CD4-positive, alpha-beta T cell (primary cell): Measurements from ENCODE around the gene HIBCH. TPM values are rescaled to one million over a fixed set of nuclear protein-coding genes. Genes with fewer than 3 reads are reported as not detected.

Experiments
- ATAC-seq: fragments of 200-7000 bp; cut with Tn5 transposase; one replicate; pipeline ENCODE4 v1.10.0; 2022; ENCODE audit warnings: mild to moderate bottlenecking; ENCODE audit not compliant: poor library complexity
- CTCF ChIA-PET: fragments of 350-600 bp; sonication (Branson Sonifier 250); formaldehyde crosslinking; loops from one replicate; lab custom pipeline; 2021; ENCODE audit warnings: antibody characterized with exemption, inconsistent platforms; lab: Charles Lee
- POLR2A ChIA-PET: fragments of 350-600 bp; sonication (Branson Sonifier 250); formaldehyde crosslinking; loops from one replicate; lab custom pipeline; 2021; ENCODE audit warnings: antibody characterized with exemption, inconsistent platforms; lab: Charles Lee
- DNase-seq, 14 experiments: peaks; one replicate each; pipeline ENCODE4 v3.0.0-alpha.2; 2013 to 2020; ENCODE audit warnings: mixed read lengths in 2 of 14
- H3K27ac ChIP-seq, 2 donors: one replicate each; pipeline versions ENCODE4 v1.5.1 to v1.7.0; 2013; ENCODE audit warnings: low read length in 2 of 2, low read depth in 1 of 2, mild to moderate bottlenecking in 1 of 2
- H3K27me3 ChIP-seq, 2 experiments: 1 replicate in 1 of 2; 2 replicates in 1 of 2; pipeline versions ENCODE4 v1.6.1 to v1.7.0; 2013; ENCODE audit warnings: low read length in 2 of 2, control low read depth in 1 of 2, mild to moderate bottlenecking in 1 of 2, moderate library complexity in 1 of 2; ENCODE audit not compliant: insufficient read depth in 2 of 2, control insufficient read depth in 1 of 2
- H3K36me3 ChIP-seq: one replicate; pipeline ENCODE4 v1.6.1; 2013; ENCODE audit warnings: low read length, control low read depth; ENCODE audit not compliant: insufficient read depth
- H3K4me1 ChIP-seq: one replicate; pipeline ENCODE4 v1.6.1; 2013; ENCODE audit warnings: low read length, control low read depth; ENCODE audit not compliant: insufficient read depth
- H3K4me3 ChIP-seq: one replicate; pipeline ENCODE4 v1.5.1; 2013; ENCODE audit warnings: mild to moderate bottlenecking, low read length, moderate library complexity
- H3K9me3 ChIP-seq, 2 experiments: 1 replicate in 1 of 2; 2 replicates in 1 of 2; pipeline versions ENCODE4 v1.6.1 to v1.7.0; 2013; ENCODE audit warnings: low read length in 2 of 2, mild to moderate bottlenecking in 2 of 2, control low read depth in 1 of 2, moderate library complexity in 1 of 2; ENCODE audit not compliant: control insufficient read depth in 1 of 2, insufficient read depth in 1 of 2
- H3K27ac Mint-ChIP-seq: one replicate; pipeline ENCODE4 v1.8.0; 2020; ENCODE audit warnings: mixed read lengths
- H3K27me3 Mint-ChIP-seq: one replicate; pipeline ENCODE4 v1.8.0; 2021; ENCODE audit warnings: mixed read lengths
- H3K36me3 Mint-ChIP-seq: one replicate; pipeline ENCODE4 v1.8.0; 2021; ENCODE audit warnings: low read depth, mixed read lengths
- H3K4me1 Mint-ChIP-seq: one replicate; pipeline ENCODE4 v1.8.0; 2021; ENCODE audit warnings: low read depth, mixed read lengths
- H3K4me3 Mint-ChIP-seq: one replicate; pipeline ENCODE4 v1.8.0; 2020; ENCODE audit warnings: mild to moderate bottlenecking, mixed read lengths
- H3K9me3 Mint-ChIP-seq: one replicate; pipeline ENCODE4 v1.8.0; 2020; ENCODE audit warnings: mixed read lengths
- intact Hi-C, 2 experiments: fragments of 100-400 bp; cut with DNase I in 1 of 2; cut with micrococcal nuclease in 1 of 2; formaldehyde crosslinking; loops; one replicate each; pipeline versions ENCODE4 v1.15.1 to v1.9.0; 2023 to 2025; cut with DNase I, micrococcal nuclease
- total RNA-seq, 174 experiments: library from RNA in 2 of 174; stranded (reverse) in 2 of 174; gene quantifications; one replicate each; pipeline ENCODE4 v1.2.3 and lab custom pipeline; 2021 to 2026
- TF ChIP-seq, protein P1 (sequence below): fragments of 200-600 bp; IDR thresholded peaks from one replicate; pipeline ENCODE4 v1.8.0; 2022; ENCODE audit warnings: antibody characterized with exemption, mild to moderate bottlenecking

Gene HIBCH
- total RNA-seq, 2 experiments from 2014 or later, result 3.5 to 7.1 TPM

DNA sequence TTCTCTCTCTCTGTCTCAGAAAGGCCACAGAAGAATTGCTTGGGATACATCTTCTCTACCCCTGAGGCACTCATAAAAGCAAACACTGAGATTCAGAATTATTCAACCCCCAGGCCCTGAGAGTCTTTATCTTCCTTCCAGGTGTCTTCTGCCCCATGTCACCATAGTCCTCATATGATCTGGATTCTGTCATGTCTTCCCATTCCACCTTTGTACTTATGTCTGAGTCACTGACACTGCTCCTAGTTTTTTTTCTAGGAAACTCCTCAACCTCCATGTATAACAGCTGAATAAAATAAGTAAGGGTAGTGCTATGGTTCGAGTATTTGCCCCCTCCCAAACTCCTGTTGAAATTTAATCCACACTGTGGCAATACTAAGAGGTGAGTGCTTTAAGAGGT lies 11.6 kb downstream of the HIBCH start:
- POLR2A ChIA-PET, result no interaction called here
- Histone ChIP-seq H3K4me1 (no peaks in the 10 kb centered on the region), H3K36me3 (peaks cover 25% of the 10 kb centered on the region), H3K27ac (no peak overlapping the region), H3K9me3 (no peaks in the 10 kb centered on the region), H3K4me3 (no peak overlapping the region), H3K27me3 (no peaks in the 10 kb centered on the region)
- CTCF ChIA-PET, result interaction anchor here (1.3 kb wide), 1 partner anchor 52 kb away, joined by 3 read pairs; no protein-coding TSS in a partner anchor
- no peak overlapping the region for H3K4me3 Mint-ChIP-seq
- intact Hi-C loops, result no loop called here
- H3K9me3 Mint-ChIP-seq, result no peaks in the 10 kb centered on the region
- H3K36me3 Mint-ChIP-seq, result peaks cover 82% of the 10 kb centered on the region
- H3K27ac Mint-ChIP-seq, result no peak overlapping the region
- no peak for DNase-seq
- peaks cover 9% of the 10 kb centered on the region for H3K4me1 Mint-ChIP-seq
- ATAC-seq, result no peak
- TF ChIP-seq, protein P1, sequence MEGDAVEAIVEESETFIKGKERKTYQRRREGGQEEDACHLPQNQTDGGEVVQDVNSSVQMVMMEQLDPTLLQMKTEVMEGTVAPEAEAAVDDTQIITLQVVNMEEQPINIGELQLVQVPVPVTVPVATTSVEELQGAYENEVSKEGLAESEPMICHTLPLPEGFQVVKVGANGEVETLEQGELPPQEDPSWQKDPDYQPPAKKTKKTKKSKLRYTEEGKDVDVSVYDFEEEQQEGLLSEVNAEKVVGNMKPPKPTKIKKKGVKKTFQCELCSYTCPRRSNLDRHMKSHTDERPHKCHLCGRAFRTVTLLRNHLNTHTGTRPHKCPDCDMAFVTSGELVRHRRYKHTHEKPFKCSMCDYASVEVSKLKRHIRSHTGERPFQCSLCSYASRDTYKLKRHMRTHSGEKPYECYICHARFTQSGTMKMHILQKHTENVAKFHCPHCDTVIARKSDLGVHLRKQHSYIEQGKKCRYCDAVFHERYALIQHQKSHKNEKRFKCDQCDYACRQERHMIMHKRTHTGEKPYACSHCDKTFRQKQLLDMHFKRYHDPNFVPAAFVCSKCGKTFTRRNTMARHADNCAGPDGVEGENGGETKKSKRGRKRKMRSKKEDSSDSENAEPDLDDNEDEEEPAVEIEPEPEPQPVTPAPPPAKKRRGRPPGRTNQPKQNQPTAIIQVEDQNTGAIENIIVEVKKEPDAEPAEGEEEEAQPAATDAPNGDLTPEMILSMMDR, result no peak
- H3K27me3 Mint-ChIP-seq, result no peaks in the 10 kb centered on the region

DNA sequence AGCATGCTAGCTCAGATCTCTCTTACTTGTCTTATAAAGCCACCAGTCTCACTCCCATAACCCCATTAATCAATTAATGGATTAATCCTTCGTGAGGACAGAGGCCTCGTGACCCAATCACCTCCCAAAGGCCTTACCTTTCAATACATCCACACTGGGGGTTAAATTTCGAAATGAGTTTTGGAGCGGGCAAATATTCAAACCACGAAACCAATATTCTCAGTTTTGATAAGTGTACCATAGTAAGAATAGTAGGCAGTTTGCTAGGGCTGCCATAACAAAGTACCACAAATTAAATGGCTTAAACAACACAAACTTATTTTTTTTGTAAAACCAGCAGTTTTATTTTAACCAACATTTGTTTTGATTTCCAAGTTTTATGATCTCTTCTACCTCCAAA lies 15.2 kb downstream of the HIBCH start:
- H3K4me1 Mint-ChIP-seq, result peaks cover 15% of the 10 kb centered on the region

DNA sequence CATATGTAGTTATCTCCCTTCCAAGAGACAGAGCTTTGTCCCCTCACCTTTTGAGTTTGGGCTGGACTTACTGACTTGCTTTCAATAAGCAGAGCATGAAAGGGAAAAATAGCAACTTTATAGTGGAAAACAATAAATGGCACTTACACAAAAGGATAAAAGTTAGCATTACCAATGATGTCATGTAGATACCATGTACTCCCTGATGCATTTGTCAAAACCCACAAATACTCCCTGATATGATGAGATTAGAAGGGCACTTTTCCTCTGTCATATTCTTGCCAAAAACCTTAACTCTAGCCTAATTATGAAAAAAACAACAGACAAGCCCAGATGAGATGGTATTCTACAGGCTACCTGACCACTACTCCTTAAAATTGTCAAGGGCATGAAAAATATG lies 16.0 kb downstream of the HIBCH start:
- TF ChIP-seq, protein P1, result no peak
- Histone ChIP-seq H3K27ac (no peak overlapping the region), H3K27me3 (no peaks in the 10 kb centered on the region), H3K4me3 (no peak overlapping the region), H3K9me3 (no peaks in the 10 kb centered on the region), H3K36me3 (peaks cover 15% of the 10 kb centered on the region), H3K4me1 (no peaks in the 10 kb centered on the region)
- ATAC-seq (no peak), DNase-seq (no peak)
- Mint-ChIP-seq H3K27ac (no peak overlapping the region), H3K9me3 (peaks cover 5% of the 10 kb centered on the region), H3K27me3 (no peaks in the 10 kb centered on the region), H3K4me1 (peaks cover 15% of the 10 kb centered on the region), H3K4me3 (no peak overlapping the region), H3K36me3 (peaks cover 85% of the 10 kb centered on the region)
- intact Hi-C loops, result no loop called here
- ChIA-PET POLR2A (no interaction called here), CTCF (no interaction called here)

More for the DNA sequence above, 15.2 kb downstream of the HIBCH start:
- no peak overlapping the region for H3K4me3 Mint-ChIP-seq
- ATAC-seq (no peak), DNase-seq (no peak)
- Histone ChIP-seq H3K4me1 (no peaks in the 10 kb centered on the region), H3K36me3 (peaks cover 15% of the 10 kb centered on the region), H3K4me3 (no peak overlapping the region), H3K27me3 (no peaks in the 10 kb centered on the region), H3K9me3 (no peaks in the 10 kb centered on the region), H3K27ac (no peak overlapping the region)
- no peaks in the 10 kb centered on the region for H3K27me3 Mint-ChIP-seq
- peaks cover 5% of the 10 kb centered on the region for H3K9me3 Mint-ChIP-seq
- TF ChIP-seq, protein P1, result no peak
- intact Hi-C loops, result no loop called here
- H3K36me3 Mint-ChIP-seq, result peaks cover 87% of the 10 kb centered on the region
- ChIA-PET CTCF (no interaction called here), POLR2A (no interaction called here)
- no peak overlapping the region for H3K27ac Mint-ChIP-seq
